Measurements from ENCODE around the gene BNIP1. TPM values are rescaled to one million over a fixed set of nuclear protein-coding genes. Genes with fewer than 3 reads are reported as not detected.

BNIP1 gene
- total and polyA plus RNA-seq, 2 of the 4 experiments (the other 2 are of a cell fraction), result 24.3 to 35.3 TPM

GRCh38 chr5:173152547-173152946, 8.2 kb downstream of the BNIP1 start:
- H4K5ac ChIP-seq (ENCODE audit: low read depth, low read length), result no peak overlapping the region
- no peak overlapping the region for H2BK120ac ChIP-seq (ENCODE audit: low read depth, low read length)
- ChIA-PET CTCF (interaction anchor here (0.6 to 1.6 kb wide), 2 partner anchors 13 to 172 kb away, joined by 3 to 5 read pairs; no protein-coding TSS in a partner anchor), POLR2A (ENCODE audit: unreplicated experiment) (no interaction called here)
- H3K27me3 ChIP-seq (ENCODE audit: control insufficient read depth, insufficient read depth, low read length), result no peaks in the 10 kb centered on the region
- H2BK15ac ChIP-seq (ENCODE audit: low read depth, low read length), result no peak overlapping the region
- no CpG with 5 or more reads among the region's 5 CpGs for WGBS, 2 experiments (ENCODE audit: extremely low coverage in 2 of 2, insufficient read length in 1 of 2)
- no peak overlapping the region for H2BK20ac ChIP-seq (ENCODE audit: low read depth, low read length)
- in situ Hi-C loops (cut with MboI; ENCODE audit: low sequenced_read_pairs), result loop anchor here (25.0 kb wide), 2 partner anchors 435 to 1160 kb away; no protein-coding TSS in a partner anchor
- intact Hi-C loops (cut with micrococcal nuclease), result no loop called here
- H3K4ac ChIP-seq (ENCODE audit: low read depth, low read length), result no peak overlapping the region
- no peak overlapping the region for H3K56ac ChIP-seq (ENCODE audit: extremely low read depth, insufficient read depth, low read length)
- H4K8ac ChIP-seq (ENCODE audit: low read depth in 2 of 2, low read length in 2 of 2), result no peak overlapping the region
- H3K9me1 ChIP-seq (ENCODE audit: insufficient read depth, low read length), result 0 out of 2 replicates have a peak, but pooled peaks cover 2% of the 10 kb centered on the region
- peaks cover 27% of the 10 kb centered on the region for H3K36me3 ChIP-seq (ENCODE audit: control insufficient read depth, insufficient read depth, low read length)
- ATAC-seq (ENCODE audit: low read depth) (no peak), DNase-seq (no peak)
- no TSS peak for BruUV-seq (replicated peaks)
- peak; percentile 44 for TF ChIP-seq MAFK (IDR thresholded peaks at IDR 0.05; ENCODE audit: low read depth, low read length)
- TF ChIP-seq POLR2A (IDR thresholded peaks at IDR 0.05; ENCODE audit: low read depth, low read length), result no peak
- H3K4me1 ChIP-seq (ENCODE audit: control insufficient read depth, insufficient read depth, low read length), result no peaks in the 10 kb centered on the region; the same call in 1 of the 2 replicates
- no peak overlapping the region for H2AK9ac ChIP-seq (replicated peaks; ENCODE audit: low read depth, low read length, poor library complexity)
- H3K27ac ChIP-seq (ENCODE audit: insufficient read depth, low read length), result no peak overlapping the region
- H2BK5ac ChIP-seq (ENCODE audit: low read depth, low read length, poor library complexity, severe bottlenecking), result no peak overlapping the region
- no peak overlapping the region for H3K4me3 ChIP-seq (ENCODE audit: insufficient read depth, low read depth, low read length)
- H3K14ac ChIP-seq (replicated peaks; ENCODE audit: low read depth, low read length), result no peak overlapping the region
- dilution Hi-C loops (cut with HindIII; ENCODE audit: low sequenced_read_pairs, unreplicated experiment), result no loop called here
- no peak overlapping the region for H3K9ac ChIP-seq (ENCODE audit: low read depth, low read length)
- no peaks in the 10 kb centered on the region for H4K20me1 ChIP-seq (ENCODE audit: insufficient read depth, low read length)
- H3K79me1 ChIP-seq (ENCODE audit: low read depth in 1 of 2, low read length in 2 of 2), result peaks cover 3 to 4% of the 10 kb centered on the region in 2 experiments; a peak in 1 of 4 replicates
- no peaks in the 10 kb centered on the region for H3K9me3 ChIP-seq (ENCODE audit: control insufficient read depth, insufficient read depth, low read length)
- no peak overlapping the region for H3K4me2 ChIP-seq (ENCODE audit: low read depth, low read length)
- no peak overlapping the region for H3K18ac ChIP-seq (ENCODE audit: low read depth, low read length)
- H3K23ac ChIP-seq (ENCODE audit: low read depth, low read length), result no peak overlapping the region
- H4K91ac ChIP-seq (ENCODE audit: insufficient read depth, low read depth, low read length), result no peak overlapping the region
- H2AK5ac ChIP-seq (ENCODE audit: low read depth, low read length), result no peak overlapping the region
- H2AFZ ChIP-seq (replicated peaks; ENCODE audit: low read length, poor library complexity), result no peak overlapping the region
